ENCODE measurements around the gene IQCN. TPM values are rescaled to one million over a fixed set of nuclear protein-coding genes. Genes with fewer than 3 reads are reported as not detected.

The IQCN gene
- total and polyA plus RNA-seq, 7 donors, result 1.2 to 5.8 (median 3.4) TPM

DNA sequence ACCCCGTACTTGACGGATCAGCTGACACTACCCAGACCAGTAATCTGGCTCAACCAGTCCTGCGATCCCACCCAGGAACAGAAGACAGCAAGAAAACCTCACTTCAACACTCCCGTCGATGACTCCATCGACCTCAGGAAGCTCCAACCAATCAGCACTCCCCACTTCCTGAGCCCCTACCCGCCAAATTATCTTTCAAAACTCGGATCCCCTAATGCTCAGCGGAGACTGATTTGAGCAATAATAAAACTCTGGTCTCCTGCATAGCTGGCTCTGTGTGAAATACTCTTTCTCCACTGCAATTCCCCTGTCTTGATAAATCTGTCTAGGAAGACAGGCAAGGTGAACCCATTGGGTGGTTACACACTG is 47.5 kb upstream of the IQCN start:
- H3K4me1 ChIP-seq, result peaks cover 0 to 50% (median 37%) of the 10 kb centered on the region in 4 donors
- no peaks in the 10 kb centered on the region for H3K9me3 ChIP-seq
- H3K27ac ChIP-seq, result peak overlapping the region; percentile 90 to 93 (median 92)
- no peaks in the 10 kb centered on the region for H3K27me3 ChIP-seq
- 16 to 34% methylated on average over 9 of the region's 9 CpGs for WGBS, 2 donors
- DNase-seq, result no peak
- intact Hi-C loops (cut with DNase I), result loop anchor here (2.0 kb wide), 2 partner anchors 15 to 117 kb away; partner anchors contain the start of gene RAB3A
- no peak for TF ChIP-seq EP300 (IDR thresholded peaks at IDR 0.05)
- TF ChIP-seq POLR2A (IDR thresholded peaks at IDR 0.05), result no peak
- TF ChIP-seq, protein P1, sequence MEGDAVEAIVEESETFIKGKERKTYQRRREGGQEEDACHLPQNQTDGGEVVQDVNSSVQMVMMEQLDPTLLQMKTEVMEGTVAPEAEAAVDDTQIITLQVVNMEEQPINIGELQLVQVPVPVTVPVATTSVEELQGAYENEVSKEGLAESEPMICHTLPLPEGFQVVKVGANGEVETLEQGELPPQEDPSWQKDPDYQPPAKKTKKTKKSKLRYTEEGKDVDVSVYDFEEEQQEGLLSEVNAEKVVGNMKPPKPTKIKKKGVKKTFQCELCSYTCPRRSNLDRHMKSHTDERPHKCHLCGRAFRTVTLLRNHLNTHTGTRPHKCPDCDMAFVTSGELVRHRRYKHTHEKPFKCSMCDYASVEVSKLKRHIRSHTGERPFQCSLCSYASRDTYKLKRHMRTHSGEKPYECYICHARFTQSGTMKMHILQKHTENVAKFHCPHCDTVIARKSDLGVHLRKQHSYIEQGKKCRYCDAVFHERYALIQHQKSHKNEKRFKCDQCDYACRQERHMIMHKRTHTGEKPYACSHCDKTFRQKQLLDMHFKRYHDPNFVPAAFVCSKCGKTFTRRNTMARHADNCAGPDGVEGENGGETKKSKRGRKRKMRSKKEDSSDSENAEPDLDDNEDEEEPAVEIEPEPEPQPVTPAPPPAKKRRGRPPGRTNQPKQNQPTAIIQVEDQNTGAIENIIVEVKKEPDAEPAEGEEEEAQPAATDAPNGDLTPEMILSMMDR (IDR thresholded peaks at IDR 0.05), result no peak
- no peak for TF ChIP-seq POLR2AphosphoS5 (IDR thresholded peaks at IDR 0.05)
- no peaks in the 10 kb centered on the region for H3K36me3 ChIP-seq
- peak overlapping the region in 1 of 4 donors; percentile 82 for H3K4me3 ChIP-seq

DNA sequence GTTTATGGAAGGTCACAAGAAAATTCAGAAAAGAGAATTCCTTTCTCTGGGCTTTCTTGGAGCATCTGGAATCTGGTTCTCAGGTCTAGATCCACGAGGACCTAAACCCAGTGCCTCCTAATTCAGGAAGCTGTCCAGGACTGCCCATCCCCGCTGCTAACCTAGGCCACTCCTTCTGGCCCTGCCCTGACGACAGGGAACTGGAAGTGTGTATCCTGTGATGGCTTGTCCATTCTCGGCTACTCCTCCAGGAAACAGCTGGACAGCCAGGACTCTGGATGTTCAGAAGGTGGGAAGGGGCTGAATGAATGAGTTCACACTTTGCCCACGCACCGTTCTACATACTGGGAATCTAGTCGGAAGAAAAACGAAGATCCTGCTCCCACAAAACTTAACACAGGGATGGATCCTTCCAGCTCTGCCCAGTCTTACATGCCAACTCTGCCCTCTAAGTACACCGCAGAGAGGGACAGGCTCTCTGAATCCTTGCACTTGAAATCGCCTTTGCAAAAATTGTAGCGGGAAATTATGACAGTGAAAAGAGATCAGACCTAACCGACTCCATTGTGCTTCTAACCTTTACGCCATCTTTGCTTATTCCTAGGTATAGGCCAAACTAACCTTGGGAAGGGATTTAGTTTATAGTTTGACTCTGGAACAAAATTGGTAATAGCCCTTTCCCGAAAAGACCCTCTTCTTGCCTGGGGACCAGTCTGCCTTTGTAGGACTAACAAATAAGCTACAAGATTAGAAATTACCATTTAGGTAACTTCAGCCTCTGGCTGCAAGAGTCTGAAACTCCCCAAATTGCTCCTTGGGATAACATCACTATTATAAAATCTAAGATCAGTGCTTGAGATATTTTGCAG is 46.8 kb upstream of the IQCN start:
- no peaks in the 10 kb centered on the region for H3K36me3 ChIP-seq
- WGBS, 2 donors, result 37 to 70% methylated on average over 14 of the region's 14 CpGs
- H3K9me3 ChIP-seq, result no peaks in the 10 kb centered on the region
- intact Hi-C loops (cut with DNase I), result no loop called here
- no peak overlapping the region for H3K4me3 ChIP-seq
- H3K27ac ChIP-seq, result peak overlapping the region; percentile 90 to 93 (median 92)
- TF ChIP-seq POLR2A (IDR thresholded peaks at IDR 0.05), result peak in 1 of 2 donors; percentile 51
- no peak for TF ChIP-seq EP300 (IDR thresholded peaks at IDR 0.05)
- H3K27me3 ChIP-seq, result no peaks in the 10 kb centered on the region
- peaks cover 0 to 50% (median 37%) of the 10 kb centered on the region in 4 donors for H3K4me1 ChIP-seq
- no peak for DNase-seq

DNA sequence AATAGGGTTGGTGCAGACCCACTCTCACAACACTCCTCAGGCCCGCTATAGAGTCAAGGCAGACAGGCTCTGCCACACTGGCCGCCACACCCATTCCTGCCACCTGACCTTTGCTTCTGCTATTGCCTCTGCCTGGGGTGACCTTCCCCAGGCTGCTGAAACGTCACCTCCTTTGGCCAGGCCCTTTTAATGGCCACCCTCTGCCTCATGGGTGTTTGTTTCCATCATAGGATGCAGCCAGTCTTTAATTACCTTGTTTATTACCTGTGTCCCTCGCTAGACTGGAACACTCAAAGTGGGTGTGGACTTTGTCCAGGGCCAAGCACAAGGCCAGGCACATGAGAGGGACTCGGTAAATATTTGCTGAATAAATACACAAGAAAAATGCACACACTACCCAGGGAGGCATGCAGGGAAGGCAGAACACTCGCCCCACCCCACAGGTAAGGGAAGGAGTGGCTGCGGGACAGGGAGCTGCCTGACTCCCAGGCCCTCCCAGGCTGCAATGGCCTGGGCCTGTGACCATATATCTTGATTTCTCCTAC is 45.4 kb upstream of the IQCN start:
- peaks cover 0 to 50% (median 37%) of the 10 kb centered on the region in 4 donors for H3K4me1 ChIP-seq
- 20 to 71% methylated on average over 7 of the region's 7 CpGs for WGBS, 2 donors
- TF ChIP-seq POLR2AphosphoS5 (IDR thresholded peaks at IDR 0.05), result no peak
- TF ChIP-seq EP300 (IDR thresholded peaks at IDR 0.05), result no peak
- TF ChIP-seq POLR2A (IDR thresholded peaks at IDR 0.05), result no peak
- TF ChIP-seq, protein P1 (IDR thresholded peaks at IDR 0.05), result no peak
- H3K9me3 ChIP-seq, result no peaks in the 10 kb centered on the region
- no peak for DNase-seq
- peak overlapping the region in 2 of 4 donors; percentile 58 to 90 for H3K27ac ChIP-seq
- H3K36me3 ChIP-seq, result peaks cover 0 to 9% (median 0%) of the 10 kb centered on the region in 4 donors
- no peak overlapping the region for H3K4me3 ChIP-seq
- intact Hi-C loops (cut with DNase I), result no loop called here
- H3K27me3 ChIP-seq, result no peaks in the 10 kb centered on the region

DNA sequence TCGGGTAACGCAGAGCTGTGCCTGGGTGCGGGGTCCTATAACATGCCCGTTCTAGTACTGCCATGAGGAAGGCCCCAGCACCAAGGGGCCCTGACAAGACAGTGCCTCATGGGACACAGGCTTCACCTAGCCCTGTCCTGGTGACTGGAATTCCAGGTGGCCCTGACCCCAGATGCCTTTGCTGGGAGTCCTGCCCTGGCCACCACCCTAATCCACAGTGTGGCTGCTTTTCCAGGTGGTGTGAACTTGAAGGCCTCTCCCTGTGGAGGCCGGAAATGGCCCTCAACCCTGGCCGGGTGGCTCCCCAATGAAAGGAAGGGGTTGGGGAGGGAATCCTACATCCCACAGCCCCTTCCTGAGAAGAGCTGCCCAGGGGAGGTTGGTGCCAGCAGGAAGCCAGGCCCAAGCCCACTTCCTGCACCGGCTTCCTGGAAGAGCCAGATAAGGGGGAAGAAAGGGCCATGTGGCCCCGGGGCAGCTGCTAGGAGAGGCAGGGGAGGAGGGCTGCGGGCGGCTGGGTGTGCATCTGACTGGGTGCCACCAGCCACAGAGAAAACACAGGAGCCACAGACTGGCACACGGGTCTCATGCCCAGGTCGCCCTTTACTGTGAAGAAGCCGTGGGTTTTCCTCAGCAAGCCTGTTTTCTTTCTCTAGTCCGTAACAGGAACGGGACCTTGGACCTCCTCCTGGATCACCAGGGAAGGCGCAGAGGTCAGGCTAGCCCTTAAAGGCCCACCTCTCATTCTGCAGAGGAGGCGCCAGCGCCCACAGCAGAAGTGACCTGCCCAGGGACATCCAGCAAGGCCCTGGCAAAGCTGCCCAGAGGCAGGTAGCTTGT is 43.9 kb upstream of the IQCN start:
- intact Hi-C loops (cut with DNase I), result no loop called here
- H3K27me3 ChIP-seq, result no peaks in the 10 kb centered on the region
- no peak for DNase-seq
- H3K27ac ChIP-seq, result peak overlapping the region; percentile 49 to 65 (median 56)
- TF ChIP-seq, protein P1 (IDR thresholded peaks at IDR 0.05), result no peak
- no peak overlapping the region for H3K4me3 ChIP-seq
- H3K4me1 ChIP-seq, result peaks cover 0 to 37% (median 27%) of the 10 kb centered on the region in 4 donors
- 40 to 41% methylated on average over 18 of the region's 18 CpGs for WGBS, 2 donors
- H3K36me3 ChIP-seq, result peaks cover 0 to 9% (median 0%) of the 10 kb centered on the region in 4 donors
- H3K9me3 ChIP-seq, result no peaks in the 10 kb centered on the region

DNA sequence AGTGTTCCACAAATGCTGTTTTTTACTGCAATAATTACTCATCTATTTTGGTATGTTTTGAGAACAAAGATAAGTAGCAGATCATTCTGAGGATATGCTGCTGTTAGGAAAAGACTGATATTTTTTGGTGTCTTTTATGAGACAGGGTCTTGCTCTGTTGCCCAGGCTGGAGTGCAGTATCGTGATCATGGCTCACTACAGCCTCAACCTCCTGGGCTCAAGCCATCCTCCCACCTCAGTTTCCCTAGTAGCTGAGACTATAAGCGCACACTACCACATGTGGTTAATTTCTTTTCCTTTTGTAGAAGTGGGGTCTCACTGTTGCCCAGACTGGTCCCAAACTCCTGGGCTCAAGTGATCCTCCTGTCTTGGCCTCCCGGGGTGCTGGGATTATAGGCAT is 39.1 kb upstream of the IQCN start:
- WGBS, 2 donors, result 97 to 98% methylated on average over 3 of the region's 3 CpGs
- no peaks in the 10 kb centered on the region for H3K9me3 ChIP-seq
- H3K36me3 ChIP-seq, result peaks cover 0 to 53% (median 23%) of the 10 kb centered on the region in 4 donors
- DNase-seq, result no peak
- H3K4me3 ChIP-seq, result no peak overlapping the region
- intact Hi-C loops (cut with DNase I), result no loop called here
- H3K27me3 ChIP-seq, result no peaks in the 10 kb centered on the region
- no peak overlapping the region for H3K27ac ChIP-seq
- TF ChIP-seq EP300 (IDR thresholded peaks at IDR 0.05) (no peak), POLR2AphosphoS5 (IDR thresholded peaks at IDR 0.05) (no peak), POLR2A (IDR thresholded peaks at IDR 0.05) (no peak)
- TF ChIP-seq, protein P1 (IDR thresholded peaks at IDR 0.05), result no peak
- peaks cover 0 to 9% (median 0%) of the 10 kb centered on the region in 4 donors for H3K4me1 ChIP-seq

All from sigmoid colon (tissue), 7 donors.